GM23338 (cell line): Measurements from ENCODE around the gene MKNK1. TPM values are rescaled to one million over a fixed set of nuclear protein-coding genes. Genes with fewer than 3 reads are reported as not detected.

ENCODE experiments used
- ATAC-seq: fragments of 200-7000 bp; cut with Tn5 transposase; 3 replicates; pipeline ENCODE4 v1.9.1; 2020
- DNase-seq: peaks from one replicate; pipeline ENCODE4 v3.0.0-alpha.2; 2015; ENCODE audit warnings: low spot score
- H2AFZ ChIP-seq: fragments of 200-600 bp; sonication (generic); 2 replicates; pipeline ENCODE4 v1.8.0; 2016; ENCODE audit warnings: antibody characterized with exemption, mild to moderate bottlenecking, moderate library complexity
- H3F3A ChIP-seq: fragments of 200-600 bp; sonication (generic); replicated peaks from 2 replicates; pipeline ENCODE4 v1.8.0; 2017; ENCODE audit warnings: antibody characterized with exemption, mixed run types, low read depth
- H3K27ac ChIP-seq: fragments of 200-600 bp; sonication (generic); 2 replicates; pipeline ENCODE4 v1.6.1; 2016; ENCODE audit warnings: low read depth
- H3K27me3 ChIP-seq: fragments of 200-600 bp; sonication (generic); 2 replicates; pipeline ENCODE4 v1.8.0; 2016; ENCODE audit warnings: mild to moderate bottlenecking, mixed run types, moderate library complexity; ENCODE audit not compliant: insufficient read depth
- H3K36me3 ChIP-seq: fragments of 200-600 bp; sonication (generic); 2 replicates; pipeline ENCODE4 v1.8.0; 2016; ENCODE audit warnings: mild to moderate bottlenecking; ENCODE audit not compliant: insufficient read depth
- H3K4me1 ChIP-seq: fragments of 200-600 bp; sonication (generic); 2 replicates; pipeline ENCODE4 v1.8.0; 2016; ENCODE audit warnings: mild to moderate bottlenecking, moderate library complexity; ENCODE audit not compliant: insufficient read depth
- H3K4me2 ChIP-seq: fragments of 200-600 bp; sonication (generic); 2 replicates; pipeline ENCODE4 v1.7.1; 2017; ENCODE audit warnings: mixed run types
- H3K4me3 ChIP-seq: fragments of 200-600 bp; sonication (generic); 2 replicates; pipeline ENCODE4 v1.6.1; 2016; ENCODE audit warnings: mixed run types
- H3K79me2 ChIP-seq: fragments of 200-600 bp; sonication (generic); replicated peaks from 2 replicates; pipeline ENCODE4 v1.8.0; 2017; ENCODE audit warnings: mild to moderate bottlenecking; ENCODE audit not compliant: insufficient read depth
- H3K9me2 ChIP-seq: fragments of 200-600 bp; sonication (generic); 2 replicates; pipeline ENCODE4 v1.8.0; 2017; ENCODE audit not compliant: insufficient read depth
- H4K20me1 ChIP-seq: fragments of 200-600 bp; sonication (generic); replicated peaks from 2 replicates; pipeline ENCODE4 v1.8.0; 2017; ENCODE audit warnings: mild to moderate bottlenecking; ENCODE audit not compliant: insufficient read depth
- H3K27ac Mint-ChIP-seq: 2 replicates; pipeline ENCODE4 v1.8.0; 2020; ENCODE audit warnings: inconsistent platforms, mild to moderate bottlenecking, moderate library complexity, mixed read lengths
- H3K27me3 Mint-ChIP-seq: 3 replicates; pipeline ENCODE4 v1.8.0; 2022; ENCODE audit warnings: low read depth, mild to moderate bottlenecking, moderate library complexity, mixed read lengths, inconsistent platforms; ENCODE audit not compliant: insufficient read depth, poor library complexity
- H3K36me3 Mint-ChIP-seq: 3 replicates; pipeline ENCODE4 v1.8.0; 2021; ENCODE audit warnings: low read depth, mild to moderate bottlenecking, inconsistent platforms, moderate library complexity, mixed read lengths
- H3K4me1 Mint-ChIP-seq: 3 replicates; pipeline ENCODE4 v1.8.0; 2020; ENCODE audit warnings: mild to moderate bottlenecking, inconsistent platforms, mixed read lengths
- H3K4me3 Mint-ChIP-seq: 3 replicates; pipeline ENCODE4 v1.8.0; 2021; ENCODE audit warnings: moderate library complexity, mild to moderate bottlenecking, inconsistent platforms, mixed read lengths
- H3K9me3 Mint-ChIP-seq: 3 replicates; pipeline ENCODE4 v1.8.0; 2020; ENCODE audit warnings: moderate library complexity, mild to moderate bottlenecking, inconsistent platforms, mixed read lengths
- EZH2phosphoT487 ChIP-seq: fragments of 200-600 bp; sonication (generic); IDR thresholded peaks from one replicate; pipeline ENCODE4 v1.8.1; 2018; ENCODE audit warnings: antibody characterized with exemption; ENCODE audit not compliant: unreplicated experiment
- NANOG ChIP-seq: IDR thresholded peaks from 2 replicates; pipeline ENCODE4 v1.6.1; 2016; ENCODE audit warnings: antibody characterized with exemption, borderline replicate concordance
- STAT1 ChIP-seq: IDR thresholded peaks from one replicate; pipeline ENCODE4 v1.6.1; 2016; ENCODE audit warnings: antibody characterized with exemption; ENCODE audit not compliant: unreplicated experiment
- ZNF114 ChIP-seq: fragments of 250-450 bp; sonication (Bioruptor Pico); IDR thresholded peaks from 2 replicates; pipeline ENCODE4 v1.5.0; 2020; ENCODE audit warnings: mild to moderate bottlenecking, moderate library complexity
- polyA plus RNA-seq: library from polyadenylated mRNA; unstranded; fragments of >200 nt; fragmentation: Nextera tagmentation; extraction: Ambion mirVana; gene quantifications from 2 replicates; pipeline ENCODE4 v1.2.1, GENCODE V29; 2016
- total RNA-seq: library from RNA; depleted of rRNA; stranded (reverse); fragments of >200 nt; shearing (Covaris generic); gene quantifications from 2 replicates; pipeline ENCODE4 v1.2.3, GENCODE V29; 2014
- TF ChIP-seq, protein P1 (sequence below): fragments of 250-450 bp; sonication (Bioruptor Pico); IDR thresholded peaks from 2 replicates; pipeline ENCODE4 v1.5.0; 2020; ENCODE audit warnings: mild to moderate bottlenecking, moderate library complexity
- TF ChIP-seq, protein P2 (sequence below): IDR thresholded peaks from 2 replicates; pipeline ENCODE4 v1.6.1; 2016; ENCODE audit warnings: antibody characterized with exemption

Gene MKNK1
- total and polyA plus RNA-seq, 2 experiments from 2014 or later = 11.8 to 20.5 TPM

DNA sequence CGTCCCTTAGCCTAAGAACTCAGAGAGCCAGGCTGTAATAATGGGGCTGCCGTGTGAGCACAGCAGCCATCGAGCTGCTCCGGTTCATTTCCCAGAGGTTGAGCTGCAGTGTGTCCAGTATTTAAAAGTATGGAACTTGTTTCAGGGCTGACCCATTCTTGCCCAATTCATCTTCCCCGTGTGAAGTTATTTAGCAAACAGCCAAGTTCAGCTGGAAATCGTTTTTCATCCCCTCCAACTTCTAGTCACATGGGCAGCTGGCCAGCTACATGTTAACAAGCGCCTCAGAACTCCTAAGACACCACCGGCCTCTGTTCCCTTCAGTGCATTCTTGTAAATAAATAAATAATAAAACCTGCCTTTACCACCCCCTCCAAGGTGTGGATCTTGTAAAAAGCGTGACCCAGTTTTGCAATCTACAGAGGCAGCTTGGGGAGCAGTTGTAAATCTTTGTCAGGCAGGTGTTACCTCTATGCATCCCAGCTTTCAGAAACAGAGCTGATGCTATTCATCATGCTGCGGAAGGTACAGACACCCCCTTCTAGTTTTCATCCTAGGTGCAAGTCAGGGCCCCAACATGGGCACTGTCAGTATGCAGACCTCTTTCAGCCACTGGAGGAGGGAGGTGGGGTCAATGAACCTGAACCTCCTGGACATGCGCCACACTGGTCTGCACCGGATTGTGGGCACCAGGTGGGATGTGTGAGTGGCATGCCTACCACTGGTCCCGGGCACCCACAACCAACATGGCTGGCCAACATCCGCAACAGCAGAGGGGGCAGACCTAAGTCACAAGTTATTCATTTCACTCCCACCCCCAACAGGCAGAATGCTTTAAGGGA is 34.0 kb downstream of the MKNK1 start:
- Mint-ChIP-seq H3K27ac (no peak overlapping the region), H3K9me3 (no peaks in the 10 kb centered on the region), H3K36me3 (no peaks in the 10 kb centered on the region), H3K4me1 (peaks cover 20% of the 10 kb centered on the region), H3K27me3 (peaks cover 3% of the 10 kb centered on the region), H3K4me3 (no peak overlapping the region)
- peak; percentile 31; the same call in 1 of the 3 replicates for ATAC-seq
- Histone ChIP-seq H4K20me1 (no peaks in the 10 kb centered on the region), H2AFZ (no peak overlapping the region), H3K9me2 (no peaks in the 10 kb centered on the region), H3K79me2 (no peaks in the 10 kb centered on the region), H3K4me3 (no peak overlapping the region), H3K27ac (no peak overlapping the region), H3K4me2 (no peak overlapping the region), H3F3A (no peaks in the 10 kb centered on the region), H3K4me1 (no peaks in the 10 kb centered on the region), H3K27me3 (no peaks in the 10 kb centered on the region), H3K36me3 (no peaks in the 10 kb centered on the region)
- no peak for TF ChIP-seq ZNF114
- TF ChIP-seq, protein P1, sequence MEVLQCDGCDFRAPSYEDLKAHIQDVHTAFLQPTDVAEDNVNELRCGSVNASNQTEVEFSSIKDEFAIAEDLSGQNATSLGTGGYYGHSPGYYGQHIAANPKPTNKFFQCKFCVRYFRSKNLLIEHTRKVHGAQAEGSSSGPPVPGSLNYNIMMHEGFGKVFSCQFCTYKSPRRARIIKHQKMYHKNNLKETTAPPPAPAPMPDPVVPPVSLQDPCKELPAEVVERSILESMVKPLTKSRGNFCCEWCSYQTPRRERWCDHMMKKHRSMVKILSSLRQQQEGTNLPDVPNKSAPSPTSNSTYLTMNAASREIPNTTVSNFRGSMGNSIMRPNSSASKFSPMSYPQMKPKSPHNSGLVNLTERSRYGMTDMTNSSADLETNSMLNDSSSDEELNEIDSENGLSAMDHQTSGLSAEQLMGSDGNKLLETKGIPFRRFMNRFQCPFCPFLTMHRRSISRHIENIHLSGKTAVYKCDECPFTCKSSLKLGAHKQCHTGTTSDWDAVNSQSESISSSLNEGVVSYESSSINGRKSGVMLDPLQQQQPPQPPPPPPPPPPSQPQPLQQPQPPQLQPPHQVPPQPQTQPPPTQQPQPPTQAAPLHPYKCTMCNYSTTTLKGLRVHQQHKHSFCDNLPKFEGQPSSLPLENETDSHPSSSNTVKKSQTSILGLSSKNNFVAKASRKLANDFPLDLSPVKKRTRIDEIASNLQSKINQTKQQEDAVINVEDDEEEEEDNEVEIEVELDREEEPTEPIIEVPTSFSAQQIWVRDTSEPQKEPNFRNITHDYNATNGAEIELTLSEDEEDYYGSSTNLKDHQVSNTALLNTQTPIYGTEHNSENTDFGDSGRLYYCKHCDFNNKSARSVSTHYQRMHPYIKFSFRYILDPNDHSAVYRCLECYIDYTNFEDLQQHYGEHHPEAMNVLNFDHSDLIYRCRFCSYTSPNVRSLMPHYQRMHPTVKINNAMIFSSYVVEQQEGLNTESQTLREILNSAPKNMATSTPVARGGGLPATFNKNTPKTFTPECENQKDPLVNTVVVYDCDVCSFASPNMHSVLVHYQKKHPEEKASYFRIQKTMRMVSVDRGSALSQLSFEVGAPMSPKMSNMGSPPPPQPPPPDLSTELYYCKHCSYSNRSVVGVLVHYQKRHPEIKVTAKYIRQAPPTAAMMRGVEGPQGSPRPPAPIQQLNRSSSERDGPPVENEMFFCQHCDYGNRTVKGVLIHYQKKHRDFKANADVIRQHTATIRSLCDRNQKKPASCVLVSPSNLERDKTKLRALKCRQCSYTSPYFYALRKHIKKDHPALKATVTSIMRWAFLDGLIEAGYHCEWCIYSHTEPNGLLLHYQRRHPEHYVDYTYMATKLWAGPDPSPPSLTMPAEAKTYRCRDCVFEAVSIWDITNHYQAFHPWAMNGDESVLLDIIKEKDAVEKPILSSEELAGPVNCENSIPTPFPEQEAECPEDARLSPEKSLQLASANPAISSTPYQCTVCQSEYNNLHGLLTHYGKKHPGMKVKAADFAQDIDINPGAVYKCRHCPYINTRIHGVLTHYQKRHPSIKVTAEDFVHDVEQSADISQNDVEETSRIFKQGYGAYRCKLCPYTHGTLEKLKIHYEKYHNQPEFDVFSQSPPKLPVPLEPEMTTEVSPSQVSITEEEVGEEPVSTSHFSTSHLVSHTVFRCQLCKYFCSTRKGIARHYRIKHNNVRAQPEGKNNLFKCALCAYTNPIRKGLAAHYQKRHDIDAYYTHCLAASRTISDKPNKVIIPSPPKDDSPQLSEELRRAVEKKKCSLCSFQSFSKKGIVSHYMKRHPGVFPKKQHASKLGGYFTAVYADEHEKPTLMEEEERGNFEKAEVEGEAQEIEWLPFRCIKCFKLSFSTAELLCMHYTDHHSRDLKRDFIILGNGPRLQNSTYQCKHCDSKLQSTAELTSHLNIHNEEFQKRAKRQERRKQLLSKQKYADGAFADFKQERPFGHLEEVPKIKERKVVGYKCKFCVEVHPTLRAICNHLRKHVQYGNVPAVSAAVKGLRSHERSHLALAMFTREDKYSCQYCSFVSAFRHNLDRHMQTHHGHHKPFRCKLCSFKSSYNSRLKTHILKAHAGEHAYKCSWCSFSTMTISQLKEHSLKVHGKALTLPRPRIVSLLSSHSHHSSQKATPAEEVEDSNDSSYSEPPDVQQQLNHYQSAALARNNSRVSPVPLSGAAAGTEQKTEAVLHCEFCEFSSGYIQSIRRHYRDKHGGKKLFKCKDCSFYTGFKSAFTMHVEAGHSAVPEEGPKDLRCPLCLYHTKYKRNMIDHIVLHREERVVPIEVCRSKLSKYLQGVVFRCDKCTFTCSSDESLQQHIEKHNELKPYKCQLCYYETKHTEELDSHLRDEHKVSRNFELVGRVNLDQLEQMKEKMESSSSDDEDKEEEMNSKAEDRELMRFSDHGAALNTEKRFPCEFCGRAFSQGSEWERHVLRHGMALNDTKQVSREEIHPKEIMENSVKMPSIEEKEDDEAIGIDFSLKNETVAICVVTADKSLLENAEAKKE (CRISPR knock-in tag) = no peak
- no peak for TF ChIP-seq NANOG
- no peak for TF ChIP-seq STAT1
- TF ChIP-seq, protein P2, sequence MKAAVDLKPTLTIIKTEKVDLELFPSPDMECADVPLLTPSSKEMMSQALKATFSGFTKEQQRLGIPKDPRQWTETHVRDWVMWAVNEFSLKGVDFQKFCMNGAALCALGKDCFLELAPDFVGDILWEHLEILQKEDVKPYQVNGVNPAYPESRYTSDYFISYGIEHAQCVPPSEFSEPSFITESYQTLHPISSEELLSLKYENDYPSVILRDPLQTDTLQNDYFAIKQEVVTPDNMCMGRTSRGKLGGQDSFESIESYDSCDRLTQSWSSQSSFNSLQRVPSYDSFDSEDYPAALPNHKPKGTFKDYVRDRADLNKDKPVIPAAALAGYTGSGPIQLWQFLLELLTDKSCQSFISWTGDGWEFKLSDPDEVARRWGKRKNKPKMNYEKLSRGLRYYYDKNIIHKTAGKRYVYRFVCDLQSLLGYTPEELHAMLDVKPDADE = no peak
- TF ChIP-seq EZH2phosphoT487 = no peak
- no peak for DNase-seq
